ENCODE measurements around the gene PPM1E.
"Not testable (repeated sequence)": the region's sequence is repeated elsewhere in the genome, so short reads cannot be mapped to it uniquely, and the experiment has no call there.

Gene PPM1E

DNA sequence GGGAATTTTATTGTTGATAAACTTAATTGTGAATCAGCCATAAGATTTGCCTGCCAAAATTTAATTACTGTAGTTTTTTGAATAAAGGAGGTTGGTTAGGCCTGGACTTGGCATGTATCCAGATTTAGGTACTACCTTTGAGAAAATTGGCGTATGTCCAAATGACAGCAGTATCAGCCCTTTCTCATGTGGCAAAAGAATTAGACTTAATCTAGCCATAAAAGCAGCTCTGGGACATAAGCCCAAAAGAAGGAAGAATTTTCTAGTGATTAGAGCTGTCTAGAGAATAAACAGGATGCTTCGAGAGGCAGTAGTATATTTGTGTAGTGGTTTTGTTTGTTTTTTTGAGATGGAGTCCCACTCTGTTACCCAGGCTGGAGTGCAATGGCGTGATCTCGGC is 27.7 kb downstream of the PPM1E start:
- DNase-seq: no peak

- no peak for DNase-seq
Measured at GRCh38 chr17:58785097-58785496, 29.4 kb downstream of the PPM1E start.

- no peak for DNase-seq
Measured at GRCh38 chr17:58786586-58787295, 31.1 kb downstream of the PPM1E start.

- DNase-seq: no peak
Measured at GRCh38 chr17:58788199-58788598, 32.5 kb downstream of the PPM1E start.

GRCh38 chr17:58789160-58789559 is 33.5 kb downstream of the PPM1E start:
- no peak for DNase-seq

DNA sequence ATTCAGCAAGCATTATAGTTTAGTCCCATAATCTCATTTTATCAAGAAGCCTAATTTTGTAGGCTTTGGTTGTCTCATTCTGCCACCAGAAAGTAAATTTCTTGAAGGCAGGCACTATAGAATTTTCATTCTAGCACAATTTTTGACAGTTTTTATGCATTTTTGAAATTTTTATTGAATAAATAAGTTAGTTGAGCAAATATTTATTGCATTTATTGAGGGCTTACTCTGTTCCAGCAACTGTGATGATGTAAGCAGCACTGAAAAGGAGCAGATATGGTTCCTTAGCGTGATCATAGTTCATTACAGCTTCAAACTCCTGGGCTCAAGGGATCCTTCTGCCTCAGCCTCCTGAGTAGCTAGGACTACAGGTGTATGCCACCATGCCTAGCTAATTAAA is 34.2 kb downstream of the PPM1E start:
- DNase-seq: no peak

DNA sequence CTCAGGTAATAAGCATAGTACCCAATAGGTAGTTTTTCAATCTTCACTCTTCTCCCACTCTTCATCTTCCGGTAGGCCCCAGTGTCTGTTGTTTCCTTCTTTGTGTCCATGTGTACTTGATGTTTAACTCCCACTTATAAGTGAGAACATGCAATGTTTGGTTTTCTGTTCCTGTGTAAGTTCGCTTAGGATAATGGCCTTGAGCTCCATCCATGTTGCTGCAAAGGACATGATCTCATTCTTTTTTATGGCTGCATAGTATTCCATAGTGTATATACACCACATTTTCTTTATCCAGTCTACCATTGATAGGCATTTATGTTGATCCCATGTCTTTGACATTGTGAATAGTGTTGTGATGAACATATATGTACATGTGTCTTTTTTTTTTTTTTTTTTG is 38.9 kb downstream of the PPM1E start:
- not testable (repeated sequence) for DNase-seq

GRCh38 chr17:58802188-58802587 is 46.5 kb downstream of the PPM1E start:
- DNase-seq: no peak

DNA sequence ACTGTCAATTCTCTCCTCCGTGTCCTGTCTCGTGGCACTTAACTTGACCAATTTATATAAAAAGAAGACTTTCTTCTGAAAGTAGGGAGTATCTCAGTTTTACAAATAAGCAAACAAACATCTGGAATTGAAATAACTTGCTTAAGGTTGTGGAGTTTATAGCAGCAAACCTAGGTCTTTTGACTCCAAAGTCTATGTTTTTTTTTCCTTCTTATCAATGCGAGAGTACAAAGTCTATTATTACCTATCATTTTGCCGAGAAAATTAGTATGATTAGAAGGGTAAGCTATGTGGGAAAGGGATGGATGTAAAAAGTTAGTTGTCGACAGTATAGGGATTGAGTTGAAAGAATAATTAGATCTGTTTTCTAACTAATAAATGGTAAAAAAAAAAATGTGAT is 50.4 kb downstream of the PPM1E start:
- no peak for DNase-seq

DNA sequence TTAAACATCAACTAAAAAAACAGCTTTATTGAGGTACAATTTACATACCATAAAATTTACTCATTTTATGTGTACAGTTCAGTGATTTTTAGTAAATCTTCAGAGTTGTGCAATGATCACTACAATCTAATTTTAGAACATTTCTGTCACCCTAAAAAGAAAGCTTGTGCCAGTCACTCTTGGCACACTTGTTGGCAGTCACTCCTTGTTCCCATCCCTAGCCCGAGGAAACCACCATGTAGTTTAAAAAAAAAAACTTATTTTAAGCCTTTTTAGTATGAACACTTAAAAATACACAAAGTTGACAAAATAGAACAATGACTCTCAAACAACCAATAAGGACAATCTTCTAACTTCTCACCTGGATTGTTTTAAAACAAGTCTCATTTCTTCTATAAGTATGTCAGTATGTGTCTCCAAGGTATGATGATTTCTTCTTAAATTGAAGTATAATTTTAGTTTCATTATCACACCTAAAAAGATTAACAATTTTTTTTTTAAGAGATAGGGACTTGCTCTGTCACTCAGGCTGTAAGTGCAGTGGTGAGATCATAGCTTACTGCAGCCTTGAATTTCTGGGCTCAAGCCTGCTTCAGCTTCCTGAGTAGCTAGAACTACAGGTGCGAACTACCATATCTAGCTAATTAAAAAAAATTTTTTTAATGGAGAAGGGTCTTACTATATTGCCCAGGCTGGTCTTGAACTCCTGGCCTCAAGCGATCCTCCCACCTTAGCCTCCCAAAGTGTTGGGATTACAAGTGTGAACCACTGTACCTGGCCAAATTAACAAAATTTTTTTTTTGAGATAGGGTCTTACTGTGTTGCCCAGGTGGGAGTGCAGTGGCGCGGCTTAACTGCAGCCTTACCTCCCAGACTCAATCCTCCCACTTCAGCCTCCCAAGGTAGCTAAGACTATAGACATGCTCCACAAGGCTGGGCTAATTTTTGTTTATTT is 53.2 kb downstream of the PPM1E start:
- no peak for DNase-seq

DNA sequence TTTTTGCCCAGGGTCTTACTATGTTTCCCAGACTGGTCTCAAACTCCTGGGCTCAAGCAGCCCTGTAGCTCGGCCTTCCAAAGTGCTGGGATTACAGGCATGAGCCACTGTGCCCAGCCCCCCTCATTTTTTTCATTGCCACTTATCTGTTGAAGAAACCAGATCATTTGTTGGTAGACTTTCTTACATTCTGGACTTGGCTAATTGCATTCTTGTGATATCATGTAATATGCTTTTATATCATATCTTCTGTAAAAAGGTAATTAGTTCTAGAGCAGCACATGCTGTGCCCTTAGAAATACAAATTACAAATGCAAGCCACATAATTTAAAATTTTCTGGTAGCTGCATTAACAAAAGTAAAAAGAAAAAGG is 53.9 kb downstream of the PPM1E start:
- DNase-seq: no peak

- DNase-seq: no peak
Measured at GRCh38 chr17:58811290-58811689, 55.6 kb downstream of the PPM1E start.

GRCh38 chr17:58813712-58814111 is 58.1 kb downstream of the PPM1E start:
- DNase-seq: no peak

DNA sequence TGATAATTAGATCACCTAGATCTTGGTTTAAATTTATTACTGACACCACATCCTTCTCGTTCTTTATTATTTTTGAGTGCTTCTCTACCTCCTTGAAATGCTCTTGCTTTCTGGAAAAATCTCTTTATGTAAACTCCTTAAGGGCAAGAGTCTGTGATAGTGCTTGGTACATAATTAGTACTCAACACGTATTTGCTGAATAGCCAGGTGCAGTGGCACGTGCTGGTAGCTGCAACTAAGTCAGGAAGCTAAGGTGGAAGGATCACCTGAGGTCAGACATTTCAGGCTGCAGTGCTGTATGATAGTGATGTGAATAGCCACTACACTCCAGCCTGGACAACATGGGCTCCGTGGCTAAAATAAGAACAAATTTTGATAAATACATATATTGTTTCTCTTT is 63.0 kb downstream of the PPM1E start:
- DNase-seq: no peak

DNA sequence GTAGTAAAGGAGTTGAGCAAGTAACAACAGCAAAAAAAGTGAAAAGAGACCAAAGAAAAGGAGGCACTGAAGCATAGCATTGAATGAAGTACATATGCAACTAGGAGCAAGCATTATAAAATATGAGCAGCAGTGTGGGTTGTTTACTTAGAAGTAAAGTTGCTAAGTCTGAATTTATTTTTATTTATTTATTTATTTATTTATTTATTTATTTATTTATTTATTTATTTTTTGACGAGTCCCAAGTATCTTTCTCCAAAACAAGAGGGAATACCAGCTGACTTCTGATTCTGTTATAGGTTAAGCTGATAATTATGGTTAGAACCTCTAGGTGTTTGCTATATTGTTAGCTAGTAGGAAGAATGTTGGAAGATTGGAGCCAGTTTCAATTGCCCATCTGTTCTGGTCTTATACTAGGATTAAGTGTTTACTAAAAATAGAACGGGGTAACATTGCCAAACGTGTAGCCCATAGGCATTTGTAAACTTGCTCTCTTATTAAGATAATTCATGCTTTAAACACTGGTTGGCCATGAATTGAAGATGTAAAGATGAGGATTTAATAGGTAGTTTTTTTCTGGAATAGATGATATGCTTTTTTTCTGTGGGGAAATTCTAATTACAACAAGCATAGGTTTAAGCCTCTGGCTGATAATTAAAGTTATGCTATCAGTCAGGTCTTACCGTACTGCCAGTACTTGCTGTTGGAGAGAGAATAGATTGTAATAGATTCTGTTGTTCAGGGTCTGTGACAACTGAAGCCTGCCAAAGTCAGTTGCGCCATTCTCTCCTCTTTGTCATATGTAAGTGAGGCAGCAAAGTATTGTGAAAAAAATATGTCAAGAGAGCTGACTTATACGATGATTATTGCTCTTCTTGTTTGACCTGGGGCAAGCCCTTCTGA is 66.7 kb downstream of the PPM1E start:
- DNase-seq: no peak

DNA sequence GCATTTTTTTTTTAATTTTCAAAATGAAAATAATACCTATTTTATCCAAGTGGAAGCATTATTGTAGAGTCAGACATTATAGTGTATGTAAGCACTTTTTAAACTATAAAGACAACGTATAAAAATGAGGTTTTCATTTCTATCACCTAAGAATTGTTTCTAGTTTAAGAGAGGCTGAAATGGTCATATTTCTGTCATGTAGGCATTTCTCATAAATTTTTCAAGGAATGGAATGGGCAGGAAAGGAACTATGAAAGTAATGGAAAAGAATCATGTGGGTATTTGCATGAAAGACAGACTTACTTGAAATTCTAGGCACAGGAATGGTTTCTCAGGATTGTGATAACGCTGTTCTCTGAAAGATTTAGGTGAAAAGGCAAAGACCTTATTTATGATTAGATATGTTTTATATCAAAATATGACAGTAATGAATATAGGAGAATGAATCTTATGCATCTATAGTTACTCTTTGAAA is 67.4 kb downstream of the PPM1E start:
- DNase-seq: no peak

GRCh38 chr17:58829172-58829637 is 73.6 kb downstream of the PPM1E start:
- DNase-seq: no peak

GRCh38 chr17:58831780-58832179 is 76.1 kb downstream of the PPM1E start:
- DNase-seq: no peak

DNA sequence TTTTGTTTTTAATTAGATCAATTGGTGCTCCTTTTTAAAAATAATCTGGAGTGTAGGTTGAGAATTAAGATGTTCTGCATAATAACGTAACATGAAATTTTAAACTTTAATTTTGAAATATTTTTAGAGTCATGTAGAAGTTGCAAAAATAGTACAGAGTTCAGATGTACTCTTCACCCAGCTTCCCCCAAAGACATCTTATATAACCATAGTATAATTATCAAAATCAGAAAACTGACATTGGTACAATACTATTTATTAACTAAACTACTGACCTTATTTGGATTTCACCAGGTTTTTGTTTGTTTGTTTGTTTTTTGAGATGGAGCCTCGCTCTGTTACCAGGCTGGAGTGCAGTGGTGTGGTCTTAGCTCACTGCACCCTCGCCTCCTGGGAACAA is 76.9 kb downstream of the PPM1E start:
- no peak for DNase-seq

- no peak for DNase-seq
Measured at GRCh38 chr17:58837699-58838098, 82.0 kb downstream of the PPM1E start.

DNA sequence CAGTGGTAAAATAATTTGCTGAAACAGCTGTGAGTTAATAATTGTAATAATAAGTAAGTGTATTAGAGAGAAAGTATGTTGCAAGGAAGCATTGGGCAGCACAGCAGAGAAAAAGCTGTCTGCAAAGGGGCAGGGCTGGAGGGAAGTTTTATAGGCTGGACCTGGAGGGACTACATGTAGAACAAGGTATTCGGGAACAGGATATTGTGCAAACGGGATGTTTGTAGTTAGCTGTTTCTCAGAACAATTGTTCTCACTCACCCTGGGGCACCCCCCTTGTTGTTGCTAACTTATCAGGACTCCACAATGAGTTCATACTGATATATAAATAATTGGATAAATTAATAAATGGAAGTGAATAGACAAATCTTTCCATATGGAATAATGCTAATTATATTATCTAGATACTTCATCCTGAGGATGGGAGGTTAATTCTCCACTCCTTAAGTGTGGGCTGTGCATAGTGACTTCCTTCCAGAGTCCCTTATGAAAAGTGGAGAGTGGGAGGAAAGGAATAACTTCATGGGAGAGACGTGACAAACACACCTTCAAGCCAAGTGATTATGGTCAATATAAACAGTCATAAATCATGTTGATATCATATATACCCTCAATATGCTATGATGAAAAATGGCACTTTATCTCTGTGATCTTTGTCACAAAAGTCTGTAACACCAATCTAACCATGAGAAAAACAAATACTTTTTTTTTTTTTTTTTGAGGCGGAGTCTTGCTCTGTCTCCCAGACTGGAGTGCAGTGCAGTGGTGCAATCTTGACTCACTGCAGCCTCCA is 85.4 kb downstream of the PPM1E start:
- no peak for DNase-seq

DNA sequence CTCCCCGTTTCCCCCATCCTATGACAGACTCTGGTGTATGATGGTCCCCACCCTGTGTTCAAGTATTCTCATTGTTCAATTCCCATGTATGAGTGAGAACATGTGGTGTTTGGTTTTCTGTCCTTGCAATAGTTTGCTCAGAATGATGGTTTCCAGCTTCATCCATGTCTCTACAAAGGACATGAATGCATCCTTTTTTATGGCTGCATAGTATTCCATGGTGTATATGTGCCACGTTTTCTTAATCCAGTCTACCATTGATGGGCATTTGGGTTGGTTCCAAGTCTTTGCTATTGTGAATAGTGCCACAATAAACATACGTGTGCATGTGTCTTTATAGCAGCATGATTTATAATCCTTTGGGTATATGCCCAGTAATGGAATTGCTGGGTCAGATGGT is 90.8 kb downstream of the PPM1E start:
- not testable (repeated sequence) for DNase-seq

Measured in NK-92 treated with Interleukin-12 subunit alpha and Interleukin-12 subunit beta, amount 100 ng/mL, for 24 hours (cell line).